Activated T-cell treated with anti-CD3 and anti-CD28 coated beads, Interleukin-2, amount 50 U/mL, for 4 hours (primary cell): Measurements from ENCODE around the gene TMEFF1. TPM values are rescaled to one million over a fixed set of nuclear protein-coding genes. Genes with fewer than 3 reads are reported as not detected.
"Not testable (repeated sequence)": the region's sequence is repeated elsewhere in the genome, so short reads cannot be mapped to it uniquely, and the experiment has no call there.

ENCODE experiments used
- ATAC-seq, 2 donors: fragments of 200-7000 bp; cut with Tn5 transposase; one replicate each; pipeline ENCODE4 v1.10.0; 2021
- DNase-seq: peaks from one replicate; pipeline ENCODE4 v3.0.0-alpha.2; 2020
- H3K27me3 Mint-ChIP-seq: one replicate; pipeline ENCODE4 v1.8.0; 2021; ENCODE audit warnings: low read depth, mixed read lengths
- H3K36me3 Mint-ChIP-seq: one replicate; pipeline ENCODE4 v1.8.0; 2022; ENCODE audit warnings: mixed read lengths; ENCODE audit not compliant: insufficient read depth
- H3K4me1 Mint-ChIP-seq: one replicate; pipeline ENCODE4 v1.8.0; 2021; ENCODE audit warnings: low read depth, mixed read lengths
- H3K4me3 Mint-ChIP-seq: one replicate; pipeline ENCODE4 v1.8.0; 2021; ENCODE audit warnings: mild to moderate bottlenecking, moderate library complexity, mixed read lengths
- H3K9me3 Mint-ChIP-seq: one replicate; pipeline ENCODE4 v1.8.0; 2021; ENCODE audit warnings: mixed read lengths
- total RNA-seq, 3 donors: library from RNA; stranded (reverse); gene quantifications; one replicate each; pipeline ENCODE4 v1.2.1, GENCODE V29; 2021

Gene TMEFF1
- total RNA-seq, 3 donors from 2014 or later, result 0.18 to 0.24 TPM; not detected in 1

- not testable (repeated sequence) for H3K9me3 Mint-ChIP-seq, ATAC-seq, H3K27me3 Mint-ChIP-seq, H3K4me3 Mint-ChIP-seq, DNase-seq, H3K4me1 Mint-ChIP-seq
- peaks cover 10% of the 10 kb centered on the region for H3K36me3 Mint-ChIP-seq
These were observed 32.5 kb upstream of the TMEFF1 start for GRCh38 chr9:100440487-100440886.

GRCh38 chr9:100441911-100442361, 31.0 kb upstream of the TMEFF1 start:
- H3K27me3 Mint-ChIP-seq, result no peaks in the 10 kb centered on the region
- no peak for DNase-seq
- H3K4me3 Mint-ChIP-seq, result no peak overlapping the region
- H3K36me3 Mint-ChIP-seq, result peaks cover 16% of the 10 kb centered on the region
- H3K4me1 Mint-ChIP-seq, result peaks cover 3% of the 10 kb centered on the region
- ATAC-seq, result no peak
- H3K9me3 Mint-ChIP-seq, result no peaks in the 10 kb centered on the region

GRCh38 chr9:100443781-100444768, 28.9 kb upstream of the TMEFF1 start:
- ATAC-seq (no peak), DNase-seq (no peak)
- H3K4me1 Mint-ChIP-seq, result peaks cover 3% of the 10 kb centered on the region
- H3K9me3 Mint-ChIP-seq, result no peaks in the 10 kb centered on the region
- no peaks in the 10 kb centered on the region for H3K27me3 Mint-ChIP-seq
- peaks cover 21% of the 10 kb centered on the region for H3K36me3 Mint-ChIP-seq
- no peak overlapping the region for H3K4me3 Mint-ChIP-seq

DNA sequence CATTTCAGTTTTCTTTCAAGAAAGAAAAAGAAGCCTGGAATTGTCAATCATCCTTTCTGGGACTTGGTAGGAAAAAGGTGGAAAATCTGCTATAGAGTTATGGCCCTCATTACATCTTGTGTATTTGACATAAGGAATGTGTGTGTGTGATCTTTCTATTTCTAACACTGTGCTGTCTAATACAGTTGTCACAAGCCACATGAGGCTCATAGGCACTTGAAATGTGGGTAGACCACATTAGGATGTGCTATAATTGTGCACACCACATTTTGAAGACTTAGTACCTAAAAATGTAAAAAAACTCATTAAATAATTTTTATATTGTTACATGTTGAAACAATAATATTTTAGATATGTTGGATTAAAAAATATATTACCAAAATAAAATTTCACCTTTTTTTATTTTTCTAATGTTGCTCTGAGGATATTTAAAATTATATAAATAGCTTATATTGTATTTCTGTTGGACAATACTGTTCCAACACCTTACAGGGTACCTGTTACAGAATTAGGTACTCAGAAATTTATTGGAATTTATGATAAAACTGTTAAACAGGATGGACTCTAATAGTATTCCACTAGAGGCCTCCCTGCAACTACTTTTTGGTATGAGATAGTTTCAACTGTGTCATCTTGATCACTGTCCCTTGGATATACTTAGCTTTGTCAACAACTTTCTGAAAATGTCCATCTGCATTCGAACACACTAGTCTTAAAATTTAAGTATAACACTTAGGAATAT, 27.6 kb upstream of the TMEFF1 start:
- H3K27me3 Mint-ChIP-seq, result no peaks in the 10 kb centered on the region
- no peak for ATAC-seq

DNA sequence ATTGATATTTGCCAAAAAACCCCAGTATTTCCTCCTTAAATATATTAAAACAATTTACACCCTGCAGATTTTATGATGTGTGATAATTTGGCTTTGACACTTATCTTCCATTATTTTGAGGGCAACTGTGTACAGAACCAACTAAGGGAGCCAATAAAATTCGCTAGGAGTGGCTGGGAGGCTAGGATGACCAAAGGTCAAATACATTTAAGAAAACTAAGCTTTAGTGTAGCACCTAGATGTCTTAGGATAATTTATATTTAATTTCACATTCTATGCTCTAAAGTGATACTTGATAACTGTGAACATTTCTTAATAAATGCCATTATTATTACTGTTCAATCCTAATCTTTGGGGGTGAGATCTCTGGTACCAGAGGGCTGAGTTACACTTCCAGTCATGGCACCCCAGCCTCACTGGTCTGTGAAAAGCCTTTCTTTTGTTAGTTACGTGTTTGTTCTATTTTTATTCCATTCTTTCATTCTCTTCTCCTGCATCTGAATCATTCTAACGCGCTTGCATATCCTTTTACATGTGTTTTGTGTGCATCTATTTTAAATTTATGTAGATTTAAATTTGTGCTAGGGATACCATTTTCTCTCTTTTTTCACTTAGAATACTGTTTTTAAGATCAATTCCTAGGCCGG, 26.9 kb upstream of the TMEFF1 start:
- ATAC-seq (no peak), DNase-seq (no peak)
- H3K9me3 Mint-ChIP-seq, result no peaks in the 10 kb centered on the region
- peaks cover 3% of the 10 kb centered on the region for H3K4me1 Mint-ChIP-seq
- H3K36me3 Mint-ChIP-seq, result peaks cover 34% of the 10 kb centered on the region
- H3K4me3 Mint-ChIP-seq, result no peak overlapping the region
- no peaks in the 10 kb centered on the region for H3K27me3 Mint-ChIP-seq

More for the DNA sequence above, 27.6 kb upstream of the TMEFF1 start:
- Mint-ChIP-seq H3K4me1 (peaks cover 3% of the 10 kb centered on the region), H3K4me3 (no peak overlapping the region), H3K36me3 (peaks cover 27% of the 10 kb centered on the region), H3K9me3 (no peaks in the 10 kb centered on the region)
- no peak for DNase-seq

- DNase-seq (no peak), ATAC-seq (no peak)
- Mint-ChIP-seq H3K9me3 (no peaks in the 10 kb centered on the region), H3K4me1 (peaks cover 3% of the 10 kb centered on the region), H3K4me3 (no peak overlapping the region), H3K27me3 (no peaks in the 10 kb centered on the region), H3K36me3 (peaks cover 36% of the 10 kb centered on the region)
These were observed 25.9 kb upstream of the TMEFF1 start for GRCh38 chr9:100447041-100447440.

DNA sequence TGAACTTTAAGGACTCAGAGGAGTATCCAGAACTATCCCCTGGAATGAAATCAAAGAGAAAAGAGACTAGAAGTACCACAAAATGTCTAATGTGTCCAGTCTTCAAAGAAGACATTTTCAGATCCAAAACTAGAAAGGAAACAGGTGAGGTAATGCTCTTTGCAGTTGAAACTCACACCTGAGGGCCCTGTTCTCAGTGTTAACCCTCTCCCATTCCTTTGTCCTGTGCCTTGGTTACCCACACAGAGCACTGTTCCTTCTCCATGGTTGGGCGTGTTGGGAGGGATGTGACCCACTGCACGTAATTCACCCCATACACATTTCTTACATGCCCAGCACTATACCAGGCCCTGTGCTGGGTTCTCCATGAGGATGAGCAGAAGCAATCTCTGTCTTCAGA, 24.7 kb upstream of the TMEFF1 start:
- no peaks in the 10 kb centered on the region for H3K9me3 Mint-ChIP-seq

DNA sequence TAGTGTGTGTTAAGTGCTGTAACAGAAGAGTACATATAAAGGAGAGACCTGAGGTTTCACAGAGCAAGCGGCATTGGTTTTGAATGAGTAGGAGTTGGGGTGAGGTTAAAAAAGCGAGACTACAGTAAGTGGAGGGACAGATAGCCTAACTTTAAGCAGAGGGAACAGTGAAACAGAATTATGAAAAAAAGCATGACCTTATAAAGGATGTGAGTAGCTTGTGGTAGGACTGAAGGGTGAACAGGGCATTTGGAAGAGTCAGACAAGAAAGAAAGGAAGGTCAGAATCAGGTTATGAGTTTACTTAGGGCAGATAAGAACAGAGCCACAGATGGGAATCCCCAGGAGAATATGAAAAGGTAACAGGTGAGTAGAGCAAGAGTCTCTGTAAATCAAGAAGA, 23.5 kb upstream of the TMEFF1 start:
- peaks cover 39% of the 10 kb centered on the region for H3K36me3 Mint-ChIP-seq
- H3K9me3 Mint-ChIP-seq, result no peaks in the 10 kb centered on the region
- no peak overlapping the region for H3K4me3 Mint-ChIP-seq
- no peaks in the 10 kb centered on the region for H3K27me3 Mint-ChIP-seq
- no peak for DNase-seq
- H3K4me1 Mint-ChIP-seq, result peaks cover under 1% of the 10 kb centered on the region
- peak in 1 of 2 donors; percentile 55 for ATAC-seq

More for the DNA sequence above, 24.7 kb upstream of the TMEFF1 start:
- Mint-ChIP-seq H3K27me3 (no peaks in the 10 kb centered on the region), H3K4me3 (no peak overlapping the region), H3K36me3 (peaks cover 37% of the 10 kb centered on the region), H3K4me1 (peaks cover 3% of the 10 kb centered on the region)
- ATAC-seq, result no peak
- no peak for DNase-seq

GRCh38 chr9:100452894-100453293, 20.1 kb upstream of the TMEFF1 start:
- ATAC-seq, result no peak
- Mint-ChIP-seq H3K36me3 (peaks cover 26% of the 10 kb centered on the region), H3K9me3 (no peaks in the 10 kb centered on the region), H3K4me3 (no peak overlapping the region), H3K27me3 (no peaks in the 10 kb centered on the region), H3K4me1 (no peaks in the 10 kb centered on the region)
- no peak for DNase-seq

DNA sequence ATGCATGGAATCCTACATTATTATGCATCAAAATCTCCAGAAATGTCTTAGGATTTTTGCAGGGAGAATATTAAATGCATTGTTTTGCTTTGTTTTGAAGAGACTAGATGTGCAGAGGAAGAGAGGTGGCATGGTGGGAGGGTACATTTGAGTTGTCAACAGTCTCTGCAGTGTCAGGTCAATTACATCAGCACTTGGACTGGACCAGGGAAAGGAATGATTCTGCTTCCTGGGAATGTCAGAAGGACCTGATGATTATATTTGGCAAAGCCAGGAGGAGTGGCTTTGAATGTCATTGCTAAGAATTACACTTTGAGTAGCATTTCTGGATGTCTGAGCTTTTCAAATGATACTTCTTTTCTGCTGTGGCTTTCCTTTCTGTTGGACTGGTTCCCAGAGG, 17.5 kb upstream of the TMEFF1 start:
- no peak overlapping the region for H3K4me3 Mint-ChIP-seq
- no peaks in the 10 kb centered on the region for H3K4me1 Mint-ChIP-seq
- ATAC-seq, result no peak
- no peaks in the 10 kb centered on the region for H3K27me3 Mint-ChIP-seq
- peaks cover 18% of the 10 kb centered on the region for H3K36me3 Mint-ChIP-seq
- DNase-seq, result no peak
- no peaks in the 10 kb centered on the region for H3K9me3 Mint-ChIP-seq

- ATAC-seq (no peak), DNase-seq (no peak)
- H3K9me3 Mint-ChIP-seq, result no peaks in the 10 kb centered on the region
- no peaks in the 10 kb centered on the region for H3K27me3 Mint-ChIP-seq
- no peaks in the 10 kb centered on the region for H3K4me1 Mint-ChIP-seq
- H3K4me3 Mint-ChIP-seq, result no peak overlapping the region
- H3K36me3 Mint-ChIP-seq, result peaks cover 7% of the 10 kb centered on the region
These were observed 15.4 kb upstream of the TMEFF1 start for GRCh38 chr9:100457517-100457916.

- Mint-ChIP-seq H3K9me3 (no peaks in the 10 kb centered on the region), H3K4me1 (no peaks in the 10 kb centered on the region), H3K27me3 (no peaks in the 10 kb centered on the region), H3K36me3 (peaks cover 3% of the 10 kb centered on the region), H3K4me3 (no peak overlapping the region)
- no peak for DNase-seq
- no peak for ATAC-seq
These were observed 13.0 kb upstream of the TMEFF1 start for GRCh38 chr9:100459963-100460362.

DNA sequence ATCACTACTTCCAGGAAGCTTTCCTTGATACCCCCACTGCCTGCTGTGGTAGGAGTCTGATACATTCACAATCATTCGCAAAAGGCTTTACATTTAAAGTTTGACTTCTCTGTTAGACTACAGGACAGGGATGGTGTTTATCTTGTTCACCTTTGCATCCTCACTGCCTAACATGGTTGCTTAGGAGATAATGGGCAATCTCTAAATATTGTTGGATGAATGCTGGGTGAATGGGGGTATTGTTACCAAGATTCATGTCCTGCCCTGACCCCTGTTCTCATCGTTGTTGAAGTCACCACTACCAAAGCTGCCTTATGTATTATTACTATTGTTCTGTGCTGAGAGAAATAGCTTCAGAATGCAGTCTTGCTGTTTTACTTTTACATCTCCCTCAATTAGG, 7.7 kb upstream of the TMEFF1 start:
- ATAC-seq (no peak), DNase-seq (no peak)
- Mint-ChIP-seq H3K4me3 (no peak overlapping the region), H3K27me3 (no peaks in the 10 kb centered on the region), H3K9me3 (no peaks in the 10 kb centered on the region), H3K4me1 (no peaks in the 10 kb centered on the region), H3K36me3 (peaks cover 3% of the 10 kb centered on the region)

DNA sequence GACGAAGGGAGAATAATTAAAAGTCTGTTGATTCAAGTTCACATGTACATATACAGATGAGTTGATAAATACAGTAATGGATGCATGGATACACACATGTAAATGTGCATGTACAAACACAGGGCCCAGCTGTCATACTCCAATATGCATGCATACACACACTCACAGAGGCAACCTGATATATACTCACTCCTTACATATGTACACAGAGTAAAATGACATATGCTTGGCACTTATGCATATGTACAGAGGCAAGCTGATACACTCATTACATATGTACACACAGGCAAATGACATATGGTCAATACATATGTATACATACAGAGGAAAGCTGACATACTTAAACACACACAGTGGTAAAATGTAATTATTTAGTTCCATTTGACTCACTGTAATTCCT, 7.2 kb upstream of the TMEFF1 start:
- H3K4me3 Mint-ChIP-seq, result no peak overlapping the region
- peaks cover 3% of the 10 kb centered on the region for H3K36me3 Mint-ChIP-seq
- no peak for ATAC-seq
- H3K27me3 Mint-ChIP-seq, result peaks cover 3% of the 10 kb centered on the region
- H3K4me1 Mint-ChIP-seq, result no peaks in the 10 kb centered on the region
- H3K9me3 Mint-ChIP-seq, result no peaks in the 10 kb centered on the region
- DNase-seq, result no peak
